NCI-H146 treated with DMSO at 0.1 percent for 48 hours (cell line): Measurements from ENCODE around the gene CPEB4.

Experiments used
- DNase-seq: peaks from one replicate; lab custom pipeline; 2025; ENCODE audit not compliant: unreplicated experiment; lab: John Stamatoyannopoulos, UW

Gene CPEB4

GRCh38 chr5:173941758-173942401, 53.7 kb downstream of the CPEB4 start:
- DNase-seq, result no peak

GRCh38 chr5:173944511-173944910, 56.4 kb downstream of the CPEB4 start:
- no peak for DNase-seq

DNA sequence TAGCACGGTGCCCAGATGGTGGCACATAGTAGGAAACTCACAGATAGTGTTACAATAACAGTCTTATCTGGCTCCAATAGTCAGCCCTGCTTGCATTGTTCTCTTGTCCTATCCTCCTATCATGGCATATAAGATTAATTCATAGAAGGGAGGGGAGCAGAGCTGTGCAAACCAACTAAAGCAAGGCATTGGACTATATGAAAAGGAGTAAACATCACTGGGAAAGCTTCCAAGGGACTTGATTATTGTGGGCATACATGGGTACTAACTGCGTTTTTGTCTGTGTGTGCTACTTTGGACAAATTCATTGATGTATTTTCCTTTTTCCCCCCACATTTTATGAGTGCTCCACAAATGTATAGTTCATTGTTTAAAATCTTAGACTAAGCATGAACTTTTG, 57.0 kb downstream of the CPEB4 start:
- DNase-seq, result no peak

DNA sequence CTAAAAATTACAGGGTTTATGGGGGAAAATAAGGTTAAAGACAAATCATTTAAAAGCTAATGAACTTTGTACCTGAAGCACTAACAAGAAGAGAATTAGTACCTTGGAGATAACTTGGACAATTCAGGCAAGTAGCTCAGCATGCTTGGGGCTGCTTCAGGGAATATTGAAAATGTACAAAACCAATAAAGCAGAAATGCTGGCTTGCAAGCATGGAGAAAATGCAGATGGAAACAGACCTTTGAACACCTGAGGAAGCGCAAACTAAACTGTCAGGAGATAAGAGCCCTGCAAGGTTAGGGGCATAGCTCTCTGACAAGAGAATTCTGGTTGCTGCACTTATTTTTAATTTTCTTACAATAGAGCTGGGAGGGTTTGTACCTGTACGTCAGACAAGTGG, 58.2 kb downstream of the CPEB4 start:
- no peak for DNase-seq

DNA sequence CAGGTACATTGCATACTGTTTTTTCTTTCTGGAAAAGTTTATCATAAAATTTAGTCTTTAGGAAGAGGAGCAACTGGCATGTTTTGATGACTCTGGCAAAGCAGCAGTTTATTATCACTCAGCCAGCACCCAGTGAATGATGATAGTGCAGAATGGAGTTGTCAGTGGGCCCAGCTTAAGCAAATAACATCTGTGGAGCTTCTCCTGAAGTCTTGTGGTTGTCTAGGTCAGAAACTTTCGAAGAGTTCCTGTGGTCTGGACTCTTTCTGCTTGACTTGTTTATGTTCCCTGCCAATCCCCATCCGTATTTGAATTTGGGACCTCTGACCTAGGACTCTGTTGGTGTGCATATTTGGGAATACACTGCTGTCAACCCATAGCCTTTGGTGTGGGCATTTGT, 62.7 kb downstream of the CPEB4 start:
- DNase-seq, result no peak

GRCh38 chr5:173953528-173954090, 65.5 kb downstream of the CPEB4 start:
- no peak for DNase-seq

- no peak for DNase-seq
These were observed 66.7 kb downstream of the CPEB4 start for GRCh38 chr5:173954671-173955521.

DNA sequence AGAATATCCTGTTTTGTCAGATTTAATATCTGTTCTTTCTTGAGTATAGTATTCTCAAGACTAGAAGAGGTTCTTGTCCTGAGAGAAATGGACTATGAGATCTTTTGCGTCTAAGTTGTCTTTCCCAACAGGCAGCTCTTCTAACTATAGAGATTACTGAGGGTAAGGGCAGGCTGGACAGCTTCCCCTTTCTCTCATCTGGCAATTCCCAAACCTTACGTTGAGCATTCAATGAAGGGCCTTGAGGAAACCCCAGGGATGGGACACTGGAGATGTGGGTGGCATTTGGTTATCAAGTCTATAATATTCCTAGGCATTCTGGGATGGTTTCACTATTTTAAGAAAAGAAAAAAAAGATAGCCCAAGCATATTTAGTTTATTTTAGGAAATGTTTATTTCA, 72.8 kb downstream of the CPEB4 start:
- no peak for DNase-seq

DNA sequence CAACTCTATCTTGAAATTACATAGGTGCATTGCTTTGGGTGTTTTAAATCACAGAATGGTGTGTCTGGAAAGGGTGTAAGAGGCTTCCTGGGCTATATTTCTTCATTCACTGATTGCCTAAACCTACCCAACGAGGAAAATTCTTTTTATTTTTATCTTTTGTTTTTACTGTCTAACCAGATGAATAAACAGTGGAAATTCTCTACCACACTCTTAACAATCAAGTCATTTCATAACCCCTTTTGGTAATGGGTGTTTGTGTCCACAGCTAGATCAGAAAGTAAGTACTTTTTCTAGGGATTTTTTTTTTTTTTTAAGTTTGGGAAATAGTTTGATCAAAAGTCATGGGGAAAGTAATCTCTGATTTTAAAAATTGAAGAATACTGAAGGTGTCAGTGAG, 73.3 kb downstream of the CPEB4 start:
- DNase-seq, result no peak

DNA sequence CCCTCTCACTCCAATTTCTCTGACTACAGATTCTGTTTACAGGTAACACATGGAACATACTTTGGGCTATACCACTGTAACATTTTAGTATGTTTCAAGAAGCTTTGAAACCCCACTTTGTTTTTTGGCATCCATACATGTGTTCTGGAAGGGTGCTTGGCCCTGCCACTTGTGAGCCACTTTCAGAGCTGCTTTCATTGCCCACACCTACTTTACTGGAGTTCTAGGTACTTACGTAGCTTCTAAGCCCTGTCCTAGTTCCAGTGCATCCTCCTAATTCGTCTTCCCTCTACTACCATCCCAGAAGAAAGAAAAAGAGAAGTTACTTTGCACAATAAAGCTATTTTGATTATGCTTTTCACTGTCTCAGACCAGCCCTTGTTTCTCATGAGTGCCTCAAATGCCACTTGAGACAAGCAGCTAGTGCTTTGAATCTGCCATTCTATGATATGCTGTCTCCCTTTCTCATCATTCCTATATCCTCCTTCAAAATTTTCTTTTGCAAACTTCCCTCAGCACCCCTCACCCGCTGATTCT, 74.4 kb downstream of the CPEB4 start:
- no peak for DNase-seq

GRCh38 chr5:173963182-173963838, 75.2 kb downstream of the CPEB4 start:
- peak; percentile 57 for DNase-seq

DNA sequence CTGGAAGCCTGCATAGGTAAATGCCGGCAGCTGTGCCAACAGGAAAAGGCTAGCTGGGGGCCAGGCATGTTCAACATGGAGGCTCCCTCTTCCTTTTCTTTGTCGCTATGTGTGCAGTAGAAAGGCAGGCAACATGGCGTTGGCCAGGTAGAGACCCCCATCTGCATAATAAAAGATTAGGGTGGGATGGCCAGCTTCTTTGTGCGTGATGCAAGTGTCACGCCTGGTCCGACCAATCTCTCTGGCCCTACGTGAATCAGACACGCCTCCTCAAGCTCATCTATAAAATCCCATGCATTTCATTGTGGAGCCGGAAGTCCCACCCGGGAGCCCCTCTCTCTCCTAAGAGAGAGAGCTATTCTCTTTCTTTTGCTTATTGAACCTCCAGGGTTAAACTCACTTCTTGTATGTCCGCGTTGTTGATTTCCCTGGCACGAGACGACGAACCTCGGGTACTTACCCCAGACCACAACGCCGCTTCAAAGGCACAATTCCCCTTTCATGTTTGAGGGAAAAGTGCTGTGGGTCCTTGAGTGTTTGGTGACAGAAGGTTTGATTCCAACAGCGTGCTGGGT, 75.8 kb downstream of the CPEB4 start:
- peak; percentile 89 for DNase-seq

- DNase-seq, result no peak
These were observed 76.4 kb downstream of the CPEB4 start for GRCh38 chr5:173964506-173964905.

GRCh38 chr5:173967241-173967640, 79.1 kb downstream of the CPEB4 start:
- no peak for DNase-seq

GRCh38 chr5:173968154-173968797, 80.1 kb downstream of the CPEB4 start:
- DNase-seq, result no peak

- DNase-seq, result no peak
These were observed 81.3 kb downstream of the CPEB4 start for GRCh38 chr5:173969167-173970049.

- DNase-seq, result no peak
These were observed 82.9 kb downstream of the CPEB4 start for GRCh38 chr5:173970878-173971650.

DNA sequence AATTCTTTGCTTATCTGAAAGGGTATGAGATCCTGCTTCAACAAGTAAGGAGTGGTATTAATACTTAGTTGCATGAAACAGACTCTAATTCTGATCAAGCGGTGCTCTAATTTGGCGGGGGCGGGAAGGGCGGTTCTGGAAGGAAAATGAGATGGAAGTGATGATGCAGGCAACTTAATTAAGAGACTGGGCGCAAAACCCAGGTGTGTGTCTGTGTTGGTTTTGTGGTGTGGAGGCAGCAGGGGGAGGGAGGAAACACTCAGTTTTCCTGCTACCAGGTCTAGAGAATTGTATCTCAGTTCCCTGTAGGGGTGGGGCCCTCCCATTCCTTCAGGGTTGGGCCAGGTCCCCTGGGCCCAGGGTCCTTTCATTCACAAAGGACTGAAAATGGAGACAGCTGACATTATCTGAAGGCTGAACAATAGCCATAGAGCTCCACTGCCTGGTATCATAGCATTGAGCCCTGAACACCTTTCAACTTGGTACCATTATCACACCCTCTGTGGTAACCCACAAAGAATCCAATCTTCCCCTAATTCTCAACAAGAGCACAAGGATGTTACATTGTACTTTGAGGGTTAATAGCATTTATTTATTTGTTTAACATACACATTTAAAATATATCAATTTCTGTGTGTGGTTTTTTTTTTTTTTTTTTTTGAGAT, 83.7 kb downstream of the CPEB4 start:
- DNase-seq, result no peak

DNA sequence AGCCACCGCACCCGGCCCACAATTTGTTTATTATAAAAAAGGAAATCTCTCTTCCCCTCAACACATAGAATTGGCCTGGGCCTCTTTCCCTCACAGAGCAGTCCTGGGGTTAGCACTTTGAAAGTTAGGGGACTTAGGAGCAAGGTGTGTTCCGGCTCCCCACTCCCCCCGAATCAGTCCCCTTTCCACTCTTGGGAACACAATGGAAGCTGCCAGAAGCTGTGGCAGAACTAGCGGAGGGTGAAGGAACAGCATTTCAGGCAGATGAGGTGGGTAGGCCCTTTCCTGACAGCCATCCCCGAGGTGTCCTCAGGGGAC, 84.4 kb downstream of the CPEB4 start:
- no peak for DNase-seq
